ENCODE data around the gene ASXL1.

Gene ASXL1

DNA sequence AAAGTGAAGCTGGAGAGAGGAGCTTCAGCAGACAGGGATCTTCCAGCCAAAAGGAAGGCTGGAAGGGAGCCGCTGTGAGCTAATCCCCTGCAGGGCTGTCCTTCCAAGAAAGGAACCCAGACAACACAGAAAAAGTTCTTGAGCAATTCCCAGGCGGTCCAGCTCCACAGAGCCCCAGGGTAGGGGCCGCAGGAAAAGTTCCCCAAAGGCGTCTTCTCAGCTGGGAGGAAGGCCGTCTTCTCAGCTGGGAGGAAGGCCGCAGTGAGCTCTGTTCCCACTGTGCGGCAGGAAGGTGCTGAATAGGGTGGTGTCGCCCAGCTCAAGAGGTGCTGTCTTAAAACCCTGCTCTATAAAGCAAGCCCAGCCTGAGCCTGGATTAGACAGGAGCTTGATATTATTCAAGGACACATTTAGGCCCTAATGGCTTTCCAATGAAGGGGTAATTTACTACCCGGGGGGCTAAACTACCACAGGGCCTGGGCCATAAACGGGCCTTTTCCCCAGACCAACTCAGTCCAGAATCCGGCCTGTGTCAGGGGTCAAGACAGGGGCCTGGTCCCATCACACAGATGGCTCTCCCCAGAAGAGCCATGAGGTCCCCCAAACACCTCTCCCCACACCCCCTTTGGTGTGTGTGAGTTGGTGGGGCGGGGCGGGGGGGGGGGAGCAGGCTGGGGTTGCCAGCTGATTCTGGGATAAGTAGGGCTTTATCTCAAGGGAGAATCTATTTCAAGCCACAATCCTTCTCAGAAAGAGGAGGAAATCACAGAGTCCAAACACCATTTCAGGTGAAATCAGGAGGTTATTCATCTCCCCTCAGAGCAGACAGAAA, 123.4 kb downstream of the ASXL1 start:
- no peak for DNase-seq (ENCODE audit: low read depth)

DNA sequence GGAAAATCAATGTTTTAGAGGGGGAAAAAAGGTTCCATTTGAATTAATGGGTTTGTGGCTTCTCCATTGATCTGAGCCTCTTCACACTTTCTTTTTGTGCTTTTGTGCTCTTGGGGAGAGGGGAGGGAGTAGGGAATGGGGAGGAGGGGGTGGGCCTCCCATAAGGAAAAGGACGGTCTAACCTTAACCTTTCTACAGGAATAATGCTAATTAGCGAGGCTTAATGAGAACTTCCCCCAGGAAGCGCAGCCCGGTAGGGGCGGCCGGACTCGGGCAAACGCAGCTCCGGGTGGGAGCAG, 124.0 kb downstream of the ASXL1 start:
- no peak for DNase-seq (ENCODE audit: low read depth)

DNA sequence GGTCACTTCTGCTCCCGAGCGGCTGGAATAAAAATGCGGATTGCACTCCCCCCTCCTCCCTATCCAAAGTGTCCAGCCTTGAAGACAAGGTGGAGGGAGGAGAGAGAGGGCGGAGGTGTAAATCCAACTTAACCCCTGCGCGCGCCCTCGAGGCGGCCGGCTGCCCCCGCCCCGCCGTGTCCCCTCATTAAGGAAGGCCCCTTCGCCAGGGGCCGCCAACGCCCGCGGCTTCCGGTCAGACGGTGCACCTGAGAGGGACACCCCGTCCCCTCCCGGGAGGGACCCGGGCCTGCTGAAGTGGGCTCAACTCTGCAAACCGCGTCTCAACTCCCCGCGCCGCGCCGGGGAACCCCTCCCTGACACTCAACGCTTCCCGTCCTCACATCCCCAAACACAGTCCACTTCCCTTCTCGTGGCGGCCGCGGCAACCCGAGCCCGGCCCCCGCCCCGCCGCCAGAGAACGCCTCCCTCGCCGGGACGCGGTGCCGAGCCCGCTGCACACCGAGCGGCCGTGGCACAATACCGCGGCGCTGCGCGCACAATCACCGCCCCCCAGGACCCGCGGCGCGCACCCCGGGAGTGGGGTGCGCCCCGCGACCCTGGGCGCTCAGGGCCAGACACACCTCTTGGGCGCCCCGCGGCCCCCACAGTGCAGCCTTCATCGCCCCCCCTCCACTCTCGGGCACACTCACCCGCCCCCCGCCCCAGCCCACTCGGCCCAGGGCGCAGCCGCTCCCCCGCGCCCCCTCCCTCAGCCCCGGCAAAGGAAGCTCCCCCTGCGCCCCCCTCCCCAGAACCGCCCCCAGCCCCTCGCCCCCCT, 124.5 kb downstream of the ASXL1 start:
- no peak for DNase-seq (ENCODE audit: low read depth)

DNA sequence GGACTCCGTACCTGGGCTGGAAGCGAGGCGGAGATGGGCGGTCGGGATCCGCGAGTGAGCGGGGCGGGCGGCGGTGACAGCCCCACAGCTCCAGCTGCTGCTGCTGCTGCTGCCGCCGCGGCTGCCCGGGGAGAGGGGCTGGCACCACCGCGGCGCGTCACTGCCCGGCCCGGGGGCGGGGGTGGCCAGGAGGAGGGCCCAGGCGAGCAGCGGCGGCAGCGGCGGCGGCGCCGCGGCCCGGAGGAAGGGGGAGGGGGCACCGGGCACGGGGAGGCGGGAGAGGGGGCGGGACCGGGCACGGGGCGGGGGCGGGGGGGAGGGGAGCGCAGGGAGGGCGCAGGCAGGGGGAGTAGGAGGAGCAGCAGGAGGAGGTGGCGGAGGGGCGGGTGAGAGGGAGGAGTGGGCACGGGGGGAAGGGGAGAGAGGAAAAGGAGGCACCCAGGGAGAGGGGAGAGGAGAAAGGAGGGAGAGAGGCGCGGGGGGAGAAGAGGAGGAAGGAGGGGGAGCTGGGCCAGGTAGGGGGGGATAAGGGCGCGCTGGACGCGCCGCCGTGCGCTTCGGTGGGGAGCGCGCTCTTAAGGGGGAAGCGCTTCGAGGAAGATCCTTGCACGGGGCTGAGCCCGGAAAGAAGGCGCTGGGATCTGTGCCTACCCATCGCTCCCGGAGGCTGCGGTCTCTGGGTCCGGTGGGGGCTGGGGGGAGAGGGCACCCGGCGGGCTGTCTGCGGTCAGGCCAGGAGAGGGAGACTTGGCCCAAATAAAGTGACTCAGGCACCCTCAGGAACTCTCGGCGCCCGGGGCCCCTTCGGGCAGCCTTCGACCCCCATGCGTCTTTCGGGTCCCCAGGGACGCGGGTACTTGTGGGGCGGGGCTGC, 125.5 kb downstream of the ASXL1 start:
- DNase-seq (ENCODE audit: low read depth) = peak; percentile 45

DNA sequence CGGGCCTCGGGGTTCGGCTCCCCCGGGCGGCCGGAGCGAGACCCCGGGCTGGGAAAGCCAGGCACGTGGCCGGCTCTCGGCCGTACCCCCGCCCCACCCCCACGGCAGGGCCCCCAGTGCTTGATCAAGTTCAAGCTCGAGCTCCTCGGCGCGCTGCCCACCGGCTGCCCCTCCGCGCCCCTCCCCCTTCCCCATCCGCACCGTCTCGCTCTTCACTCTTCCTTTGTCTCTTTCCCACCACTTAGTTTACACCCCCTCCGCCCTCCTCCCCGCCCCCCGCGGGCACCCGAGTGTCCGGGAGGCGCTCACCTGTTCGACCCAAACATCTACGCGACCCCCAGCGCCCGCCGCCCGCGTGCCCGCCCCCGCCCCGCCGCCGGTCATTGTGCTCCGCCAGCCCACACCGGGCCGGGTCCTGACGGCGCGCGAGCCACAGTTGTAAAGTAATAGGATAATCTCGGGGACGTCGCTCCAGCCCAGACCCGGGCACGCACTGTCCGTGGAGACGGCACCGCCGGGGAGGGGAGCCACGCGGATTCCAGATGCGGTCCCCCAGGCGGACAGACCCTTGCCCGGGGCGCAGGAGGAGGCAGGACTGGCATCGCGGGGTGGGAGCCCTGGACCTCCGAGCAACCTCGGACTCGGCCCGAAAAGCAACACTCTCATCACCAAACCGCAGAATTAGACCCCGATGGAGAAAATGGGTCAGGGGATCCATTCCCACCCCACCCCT, 126.3 kb downstream of the ASXL1 start:
- no peak for DNase-seq (ENCODE audit: low read depth)

DNA sequence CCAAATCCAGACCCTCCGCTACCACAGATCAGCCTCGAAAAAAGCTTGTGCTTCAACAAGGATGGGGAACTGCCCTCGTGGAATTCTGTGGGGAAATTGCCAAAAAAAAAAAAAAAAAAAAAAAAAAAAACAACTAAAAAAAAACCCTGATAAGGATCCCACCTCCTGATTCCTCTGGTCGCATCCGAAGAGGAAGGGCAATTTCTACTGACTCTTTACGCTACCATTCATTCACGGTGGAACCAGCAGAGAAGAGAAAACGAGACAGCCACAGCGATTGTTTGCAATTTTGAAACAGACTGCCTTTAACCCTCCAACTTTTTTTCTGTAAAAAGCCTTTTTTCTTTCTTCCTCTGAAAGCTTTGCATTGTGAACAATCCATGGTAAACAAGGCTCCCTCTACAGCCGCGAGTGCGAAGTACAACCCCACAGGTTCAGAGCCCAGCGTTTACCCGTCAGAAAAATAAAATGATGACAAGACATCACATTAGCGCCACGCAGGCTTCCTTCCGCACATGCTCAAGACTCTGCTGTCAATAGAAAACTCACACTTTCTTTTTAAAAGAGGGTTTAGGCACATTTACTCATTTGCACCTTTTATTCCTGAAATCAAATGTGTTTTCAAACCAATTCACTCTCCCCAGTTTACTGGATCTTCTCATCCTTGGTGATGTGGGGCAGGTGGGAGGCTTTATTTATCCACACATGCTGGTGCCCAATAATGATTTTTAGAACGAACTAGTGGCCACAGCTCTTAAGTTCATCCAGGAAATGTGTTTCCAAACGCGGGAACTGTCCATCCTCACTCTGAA, 127.0 kb downstream of the ASXL1 start:
- peak; percentile 79 for DNase-seq (ENCODE audit: low read depth)

DNA sequence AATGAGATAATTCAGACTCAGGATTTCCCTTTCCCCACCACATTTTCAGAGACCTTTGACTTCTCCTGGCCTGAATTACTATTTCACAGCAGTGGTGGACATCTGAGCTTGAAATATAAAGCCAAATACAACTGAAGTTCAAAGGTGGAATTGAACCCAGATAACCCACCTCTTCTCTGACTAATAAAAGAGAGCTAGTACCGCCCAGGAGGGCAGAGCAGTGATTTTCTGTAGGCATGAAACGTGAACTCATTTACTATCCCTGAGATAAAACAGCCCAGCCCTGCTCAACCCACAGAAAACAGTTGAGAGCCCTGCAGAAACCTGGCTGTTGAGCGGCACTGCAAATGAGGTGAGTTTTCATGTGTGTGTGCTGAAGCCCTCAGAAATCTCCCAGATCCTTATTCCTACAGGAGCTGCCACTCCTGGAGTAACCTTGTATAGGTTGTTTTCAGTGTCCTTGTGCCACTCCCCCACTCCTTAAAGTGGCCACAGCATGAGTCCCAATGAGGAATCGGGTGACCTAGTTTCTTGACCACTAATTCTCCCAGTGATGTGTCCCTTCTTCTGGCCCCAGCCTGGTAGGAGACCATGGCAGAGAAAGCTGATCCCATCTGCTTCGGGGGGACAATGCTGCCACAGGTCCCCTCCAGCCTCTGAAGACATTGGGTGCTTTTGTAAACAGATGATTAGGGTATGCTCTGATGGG, 127.8 kb downstream of the ASXL1 start:
- DNase-seq (ENCODE audit: low read depth) = no peak

DNA sequence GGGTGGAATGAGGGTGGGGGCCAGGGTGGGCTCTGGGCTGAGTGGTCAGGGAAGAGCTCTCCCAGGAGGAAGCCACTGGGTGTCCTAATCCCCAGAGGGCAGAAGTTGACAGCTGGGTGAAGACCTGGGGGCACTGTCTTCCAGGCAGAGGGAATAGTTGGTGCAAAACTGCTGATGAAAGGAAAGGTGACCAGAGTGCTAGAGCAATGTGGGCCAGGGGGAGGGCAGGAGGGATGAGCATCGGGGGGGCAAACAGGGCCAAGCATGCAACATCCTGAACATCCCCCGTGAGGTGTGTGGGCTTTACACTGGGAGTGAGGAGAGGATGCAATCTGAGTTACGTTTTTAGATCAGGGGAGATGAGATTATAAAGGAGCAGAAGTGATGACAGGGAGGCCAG, 129.2 kb downstream of the ASXL1 start:
- no peak for DNase-seq (ENCODE audit: low read depth)

DNA sequence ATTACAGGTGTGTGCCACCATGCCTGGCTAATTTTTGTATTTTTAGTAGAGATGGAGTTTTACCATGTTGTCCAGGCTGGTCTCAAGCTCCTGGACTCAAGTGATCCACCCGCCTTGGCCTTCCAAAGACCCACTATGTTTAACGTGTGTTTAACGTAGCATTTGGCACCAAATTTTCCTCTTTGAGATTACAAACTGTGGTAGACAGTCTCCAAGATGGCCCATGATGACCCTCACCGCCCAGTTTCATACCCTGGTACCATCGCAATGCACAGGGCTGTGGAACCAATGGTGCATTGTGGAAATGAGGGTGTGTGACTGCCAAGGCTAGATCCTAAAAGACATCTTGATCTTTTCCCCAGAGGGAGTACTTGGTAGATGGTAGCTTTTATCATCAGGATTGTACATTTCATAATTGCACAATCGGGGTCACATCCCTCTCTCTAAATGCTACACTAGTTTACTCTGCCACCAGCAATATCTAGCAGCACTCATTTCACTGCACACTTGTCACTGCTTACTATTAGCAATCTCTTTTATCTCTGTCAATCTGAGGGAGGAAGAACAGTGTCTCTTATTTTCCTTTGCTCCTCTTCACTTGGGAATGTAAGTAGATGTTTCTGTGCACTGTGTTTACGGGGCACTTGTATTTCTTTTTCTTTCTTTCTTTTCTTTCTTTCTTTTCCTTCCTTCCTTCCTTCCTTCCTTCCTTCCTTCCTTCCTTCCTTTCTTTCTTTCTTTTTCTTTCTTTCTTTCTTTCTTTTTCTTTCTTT, 130.1 kb downstream of the ASXL1 start:
- no peak for DNase-seq (ENCODE audit: low read depth)

Data from stimulated activated CD4-positive, alpha-beta T cell treated with anti-CD3 and anti-CD28 coated beads, Interleukin-2, amount 100 ng/mL, for 4 hours (primary cell).